PC-3 (cell line): ENCODE measurements around the gene MAD1L1. TPM values are rescaled to one million over a fixed set of nuclear protein-coding genes. Genes with fewer than 3 reads are reported as not detected.

Experiments used
- ATAC-seq: fragments of 200-7000 bp; cut with Tn5 transposase; 2 replicates; pipeline ENCODE4 v1.9.1; 2020; ENCODE audit warnings: mild to moderate bottlenecking, moderate library complexity
- BruUV-seq: library from RNA; stranded (reverse); fragments of 400-500 nt; replicated peaks from 2 replicates; lab custom pipeline; 2021; lab: Mats Ljungman, UMichigan
- CTCF ChIA-PET: fragments of 300-600 bp; sonication (Branson Sonifier 250); formaldehyde crosslinking; loops from one replicate; lab custom pipeline; 2022; ENCODE audit warnings: antibody characterized with exemption; lab: Charles Lee
- POLR2A ChIA-PET: fragments of 300-600 bp; sonication (Branson Sonifier 250); formaldehyde crosslinking; loops from one replicate; lab custom pipeline; 2022; ENCODE audit warnings: antibody characterized with exemption; ENCODE audit not compliant: unreplicated experiment; lab: Charles Lee
- DNase-seq: peaks from one replicate; pipeline ENCODE4 v3.0.0-alpha.2; 2015
- H2AFZ ChIP-seq: fragments of 300-600 bp; sonication (generic); 2 replicates; pipeline ENCODE4 v1.6.0; 2016; ENCODE audit warnings: antibody characterized with exemption, low read length
- H3F3A ChIP-seq: fragments of 300-600 bp; sonication (generic); one replicate; pipeline ENCODE4 v1.6.0; 2017; ENCODE audit warnings: antibody characterized with exemption, low read length, control low read depth, mild to moderate bottlenecking; ENCODE audit not compliant: unreplicated experiment
- H3K27ac ChIP-seq: fragments of 300-600 bp; sonication (generic); 2 replicates; pipeline ENCODE4 v1.5.1; 2016; ENCODE audit warnings: mild to moderate bottlenecking, low read length
- H3K27me3 ChIP-seq: fragments of 300-600 bp; sonication (generic); 2 replicates; pipeline ENCODE4 v1.6.1; 2016; ENCODE audit warnings: low read length, mixed read lengths
- H3K36me3 ChIP-seq: fragments of 300-600 bp; sonication (generic); 2 replicates; pipeline ENCODE4 v1.6.1; 2016; ENCODE audit warnings: low read depth, mixed run types, low read length, mixed read lengths
- H3K4me1 ChIP-seq: fragments of 300-600 bp; sonication (generic); 2 replicates; pipeline ENCODE4 v1.5.1; 2016; ENCODE audit warnings: low read length; ENCODE audit not compliant: insufficient read depth
- H3K4me2 ChIP-seq: fragments of 300-600 bp; sonication (generic); 2 replicates; pipeline ENCODE4 v1.6.0; 2016; ENCODE audit warnings: low read length
- H3K4me3 ChIP-seq: fragments of 300-600 bp; sonication (generic); 2 replicates; pipeline ENCODE4 v1.5.1; 2016; ENCODE audit warnings: mild to moderate bottlenecking, low read length, mixed read lengths
- H3K79me2 ChIP-seq: fragments of 300-600 bp; sonication (generic); 2 replicates; pipeline ENCODE4 v1.6.1; 2017; ENCODE audit warnings: low read length, mixed read lengths
- H3K9ac ChIP-seq: fragments of 300-600 bp; sonication (generic); 2 replicates; pipeline ENCODE4 v1.6.0; 2016; ENCODE audit warnings: mild to moderate bottlenecking, low read length
- H3K9me2 ChIP-seq: fragments of 300-600 bp; sonication (generic); replicated peaks from 2 replicates; pipeline ENCODE4 v1.6.1; 2016; ENCODE audit warnings: mixed run types, low read length, mixed read lengths
- H3K9me3 ChIP-seq: fragments of 300-600 bp; sonication (generic); 2 replicates; pipeline ENCODE4 v1.6.1; 2016; ENCODE audit warnings: low read length, mixed read lengths
- H4K20me1 ChIP-seq: fragments of 300-600 bp; sonication (generic); 2 replicates; pipeline ENCODE4 v1.6.1; 2016; ENCODE audit warnings: low read length, mixed read lengths
- EZH2 ChIP-seq: fragments of 300-600 bp; sonication (generic); IDR thresholded peaks from one replicate; pipeline ENCODE4 v1.6.1; 2017; ENCODE audit warnings: antibody characterized with exemption, mild to moderate bottlenecking, low read length; ENCODE audit not compliant: unreplicated experiment
- EZH2phosphoT487 ChIP-seq: fragments of 300-600 bp; sonication (generic); IDR thresholded peaks from 2 replicates; pipeline ENCODE4 v1.6.1; 2018; ENCODE audit warnings: mild to moderate bottlenecking, antibody characterized with exemption, low read length, borderline replicate concordance
- intact Hi-C: fragments of 100-400 bp; cut with micrococcal nuclease; formaldehyde crosslinking; loops from 2 replicates; pipeline ENCODE4 v1.9.0; 2023
- total RNA-seq: library from RNA; depleted of rRNA; stranded (reverse); fragments of >200 nt; gene quantifications from 2 replicates; pipeline ENCODE4 v1.2.3, GENCODE V29; 2014
- TF ChIP-seq, protein P1 (sequence below): fragments of 300-600 bp; sonication (generic); conservative IDR thresholded peaks from 2 replicates; pipeline ENCODE4 v1.5.1; 2017; ENCODE audit warnings: antibody characterized with exemption, low read depth, mild to moderate bottlenecking, low read length

MAD1L1 gene
- total RNA-seq, 1 experiment from 2014 or later: 88.4 TPM

- Histone ChIP-seq H3K36me3 (no peaks in the 10 kb centered on the region), H3K9me3 (no peaks in the 10 kb centered on the region), H3F3A (no peaks in the 10 kb centered on the region), H3K9me2 (no peaks in the 10 kb centered on the region), H3K9ac (no peak overlapping the region), H3K4me3 (no peak overlapping the region), H4K20me1 (no peaks in the 10 kb centered on the region), H3K4me1 (no peaks in the 10 kb centered on the region), H2AFZ (no peak overlapping the region), H3K4me2 (no peak overlapping the region), H3K27ac (no peak overlapping the region), H3K27me3 (no peaks in the 10 kb centered on the region), H3K79me2 (no peaks in the 10 kb centered on the region)
- CTCF ChIA-PET: no interaction called here
- DNase-seq: no peak
- POLR2A ChIA-PET: no interaction called here
- ATAC-seq: no peak
- TF ChIP-seq EZH2 (no peak), EZH2phosphoT487 (no peak)
- TF ChIP-seq, protein P1, sequence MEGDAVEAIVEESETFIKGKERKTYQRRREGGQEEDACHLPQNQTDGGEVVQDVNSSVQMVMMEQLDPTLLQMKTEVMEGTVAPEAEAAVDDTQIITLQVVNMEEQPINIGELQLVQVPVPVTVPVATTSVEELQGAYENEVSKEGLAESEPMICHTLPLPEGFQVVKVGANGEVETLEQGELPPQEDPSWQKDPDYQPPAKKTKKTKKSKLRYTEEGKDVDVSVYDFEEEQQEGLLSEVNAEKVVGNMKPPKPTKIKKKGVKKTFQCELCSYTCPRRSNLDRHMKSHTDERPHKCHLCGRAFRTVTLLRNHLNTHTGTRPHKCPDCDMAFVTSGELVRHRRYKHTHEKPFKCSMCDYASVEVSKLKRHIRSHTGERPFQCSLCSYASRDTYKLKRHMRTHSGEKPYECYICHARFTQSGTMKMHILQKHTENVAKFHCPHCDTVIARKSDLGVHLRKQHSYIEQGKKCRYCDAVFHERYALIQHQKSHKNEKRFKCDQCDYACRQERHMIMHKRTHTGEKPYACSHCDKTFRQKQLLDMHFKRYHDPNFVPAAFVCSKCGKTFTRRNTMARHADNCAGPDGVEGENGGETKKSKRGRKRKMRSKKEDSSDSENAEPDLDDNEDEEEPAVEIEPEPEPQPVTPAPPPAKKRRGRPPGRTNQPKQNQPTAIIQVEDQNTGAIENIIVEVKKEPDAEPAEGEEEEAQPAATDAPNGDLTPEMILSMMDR: no peak
- intact Hi-C loops: no loop called here
- BruUV-seq: no TSS peak
Measured at GRCh38 chr7:1815051-1815481, 417.7 kb downstream of the MAD1L1 start.

DNA sequence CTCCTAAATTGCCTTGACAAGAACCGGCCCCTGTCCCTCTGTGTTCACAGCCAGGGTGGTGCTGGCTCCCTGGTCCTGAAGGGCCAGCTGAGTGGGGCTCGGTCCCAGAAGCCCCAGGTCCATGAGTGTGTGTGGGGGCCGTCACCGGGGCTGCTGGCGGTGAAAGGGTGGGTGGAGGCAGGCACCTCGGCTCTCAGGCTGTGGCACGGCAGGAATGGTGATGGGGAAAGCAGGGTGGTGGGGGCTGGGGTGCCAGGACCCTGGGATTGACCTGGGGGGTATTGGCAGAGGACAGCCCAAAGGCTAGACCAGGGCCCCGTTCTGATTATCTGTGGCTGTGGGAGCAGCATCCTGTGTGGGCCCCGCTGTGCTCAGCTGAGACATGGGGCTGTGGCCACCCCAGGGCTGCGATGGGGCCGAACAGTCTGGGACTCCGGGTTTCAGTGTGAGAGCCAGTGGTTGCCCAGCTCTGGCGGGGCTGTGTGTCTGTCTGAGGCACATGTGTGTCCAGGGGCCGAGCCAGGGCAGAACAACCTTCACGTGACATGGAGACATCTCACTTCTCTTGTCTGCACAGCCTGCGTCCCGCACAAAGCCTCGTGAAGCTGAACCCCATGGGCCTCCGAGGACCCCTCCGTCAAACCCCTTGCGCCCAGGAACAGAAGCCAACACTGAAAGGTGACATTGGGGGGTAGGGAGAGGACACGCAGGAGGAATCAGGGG lies 418.5 kb downstream of the MAD1L1 start:
- DNase-seq: no peak
- no peaks in the 10 kb centered on the region for H3K27me3 ChIP-seq
- no peaks in the 10 kb centered on the region for H4K20me1 ChIP-seq
- no peak overlapping the region for H3K27ac ChIP-seq
- POLR2A ChIA-PET: interaction anchor here (0.5 kb wide), 1 partner anchor 9 kb away, joined by 5 read pairs; no protein-coding TSS in a partner anchor
- no peaks in the 10 kb centered on the region for H3K9me3 ChIP-seq
- H2AFZ ChIP-seq: no peak overlapping the region
- H3K4me3 ChIP-seq: no peak overlapping the region
- TF ChIP-seq EZH2phosphoT487 (no peak), EZH2 (no peak)
- TF ChIP-seq, protein P1: no peak
- no peaks in the 10 kb centered on the region for H3K36me3 ChIP-seq
- intact Hi-C loops: no loop called here
- H3F3A ChIP-seq: no peaks in the 10 kb centered on the region
- no peaks in the 10 kb centered on the region for H3K4me1 ChIP-seq
- no peak for ATAC-seq
- no peaks in the 10 kb centered on the region for H3K79me2 ChIP-seq
- no peak overlapping the region for H3K4me2 ChIP-seq
- H3K9me2 ChIP-seq: no peaks in the 10 kb centered on the region
- no TSS peak for BruUV-seq
- no peak overlapping the region for H3K9ac ChIP-seq
- CTCF ChIA-PET: no interaction called here
